Subcutaneous abdominal adipose tissue (tissue), 5 donors: ENCODE results near the gene PIP5KL1.

Experiments used
- H3K27ac ChIP-seq: one replicate; pipeline ENCODE4 v1.7.0; 2013; ENCODE audit warnings: low read depth, mild to moderate bottlenecking, inconsistent platforms, low read length, moderate library complexity
- H3K27me3 ChIP-seq, 5 donors: one replicate each; pipeline ENCODE4 v1.7.0; 2013; ENCODE audit warnings: low read length in 5 of 5, inconsistent platforms in 1 of 5; ENCODE audit not compliant: control insufficient read depth in 5 of 5, insufficient read depth in 4 of 5
- H3K36me3 ChIP-seq, 5 donors: one replicate each; pipeline ENCODE4 v1.7.0; 2013; ENCODE audit warnings: low read length in 5 of 5; ENCODE audit not compliant: control insufficient read depth in 5 of 5, insufficient read depth in 5 of 5
- H3K4me1 ChIP-seq, 5 donors: one replicate each; pipeline ENCODE4 v1.7.0; 2013; ENCODE audit warnings: low read length in 5 of 5, mild to moderate bottlenecking in 3 of 5, moderate library complexity in 1 of 5; ENCODE audit not compliant: control insufficient read depth in 5 of 5, insufficient read depth in 5 of 5
- H3K4me3 ChIP-seq, 5 donors: one replicate each; pipeline ENCODE4 v1.7.0; 2013; ENCODE audit warnings: low read length in 5 of 5, low read depth in 1 of 5
- H3K9ac ChIP-seq, 5 donors: one replicate each; pipeline ENCODE4 v1.7.0; 2013; ENCODE audit warnings: low read length in 5 of 5, mild to moderate bottlenecking in 4 of 5, moderate library complexity in 3 of 5
- H3K9me3 ChIP-seq, 5 donors: one replicate each; pipeline ENCODE4 v1.7.0; 2013; ENCODE audit warnings: low read length in 5 of 5; ENCODE audit not compliant: control insufficient read depth in 5 of 5
- donor health status: healthy.
- donor health status: healthy.
- donor health status: healthy.
- donor health status: healthy.
- donor health status: healthy.

PIP5KL1 gene

GRCh38 chr9:127931092-127931881 is 710 bp upstream of the PIP5KL1 start:
- H3K36me3 ChIP-seq: peaks cover 0 to 15% (median 4%) of the 10 kb centered on the region in 5 donors
- no peaks in the 10 kb centered on the region for H3K9me3 ChIP-seq
- peaks cover 18 to 43% (median 33%) of the 10 kb centered on the region in 5 donors for H3K27me3 ChIP-seq
- no peak overlapping the region for H3K27ac ChIP-seq
- no peak overlapping the region for H3K9ac ChIP-seq
- peaks cover 1 to 39% (median 33%) of the 10 kb centered on the region in 5 donors for H3K4me1 ChIP-seq
- H3K4me3 ChIP-seq: peak overlapping the region in 3 of 5 donors; percentile 6 to 55 (median 22)

GRCh38 chr9:127929625-127929979 is 975 bp downstream of the PIP5KL1 start:
- H3K27ac ChIP-seq: no peak overlapping the region
- H3K27me3 ChIP-seq: peaks cover 21 to 54% (median 38%) of the 10 kb centered on the region in 5 donors
- H3K9ac ChIP-seq: no peak overlapping the region
- no peak overlapping the region for H3K4me3 ChIP-seq
- peaks cover 1 to 31% (median 26%) of the 10 kb centered on the region in 5 donors for H3K4me1 ChIP-seq
- peaks cover 0 to 5% (median 0%) of the 10 kb centered on the region in 5 donors for H3K36me3 ChIP-seq
- H3K9me3 ChIP-seq: no peaks in the 10 kb centered on the region

GRCh38 chr9:127928676-127929624 is 1.6 kb downstream of the PIP5KL1 start:
- H3K36me3 ChIP-seq: no peaks in the 10 kb centered on the region
- peaks cover 1 to 31% (median 26%) of the 10 kb centered on the region in 5 donors for H3K4me1 ChIP-seq
- no peak overlapping the region for H3K27ac ChIP-seq
- no peak overlapping the region for H3K4me3 ChIP-seq
- H3K27me3 ChIP-seq: peaks cover 21 to 54% (median 38%) of the 10 kb centered on the region in 5 donors
- H3K9ac ChIP-seq: no peak overlapping the region
- no peaks in the 10 kb centered on the region for H3K9me3 ChIP-seq

GRCh38 chr9:127927988-127928675 is 2.4 kb downstream of the PIP5KL1 start:
- Histone ChIP-seq H3K9ac (no peak overlapping the region), H3K27ac (no peak overlapping the region), H3K27me3 (peaks cover 21 to 54% (median 38%) of the 10 kb centered on the region in 5 donors), H3K9me3 (no peaks in the 10 kb centered on the region), H3K4me3 (no peak overlapping the region), H3K4me1 (peaks cover 1 to 31% (median 26%) of the 10 kb centered on the region in 5 donors), H3K36me3 (no peaks in the 10 kb centered on the region)

GRCh38 chr9:127927201-127927987 is 3.2 kb downstream of the PIP5KL1 start:
- H3K27ac ChIP-seq: no peak overlapping the region
- no peak overlapping the region for H3K4me3 ChIP-seq
- peaks cover 1 to 31% (median 26%) of the 10 kb centered on the region in 5 donors for H3K4me1 ChIP-seq
- H3K9me3 ChIP-seq: no peaks in the 10 kb centered on the region
- H3K36me3 ChIP-seq: no peaks in the 10 kb centered on the region
- no peak overlapping the region for H3K9ac ChIP-seq
- H3K27me3 ChIP-seq: peaks cover 21 to 57% (median 38%) of the 10 kb centered on the region in 5 donors

- H3K9me3 ChIP-seq: no peaks in the 10 kb centered on the region
- no peak overlapping the region for H3K9ac ChIP-seq
- H3K27me3 ChIP-seq: peaks cover 21 to 57% (median 38%) of the 10 kb centered on the region in 5 donors
- no peak overlapping the region for H3K4me3 ChIP-seq
- H3K36me3 ChIP-seq: no peaks in the 10 kb centered on the region
- no peak overlapping the region for H3K27ac ChIP-seq
- H3K4me1 ChIP-seq: peaks cover 1 to 35% (median 28%) of the 10 kb centered on the region in 5 donors
Observed at GRCh38 chr9:127926906-127927200, 3.7 kb downstream of the PIP5KL1 start.

GRCh38 chr9:127925959-127926905 is 4.3 kb downstream of the PIP5KL1 start:
- Histone ChIP-seq H3K4me3 (no peak overlapping the region), H3K4me1 (peaks cover 1 to 36% (median 32%) of the 10 kb centered on the region in 5 donors), H3K9ac (no peak overlapping the region), H3K27ac (no peak overlapping the region), H3K9me3 (no peaks in the 10 kb centered on the region), H3K27me3 (peaks cover 21 to 55% (median 38%) of the 10 kb centered on the region in 5 donors), H3K36me3 (no peaks in the 10 kb centered on the region)

GRCh38 chr9:127924736-127925444 is 5.7 kb downstream of the PIP5KL1 start:
- Histone ChIP-seq H3K36me3 (no peaks in the 10 kb centered on the region), H3K4me3 (no peak overlapping the region), H3K27me3 (peaks cover 21 to 50% (median 30%) of the 10 kb centered on the region in 5 donors), H3K9ac (no peak overlapping the region), H3K4me1 (peaks cover 1 to 27% (median 23%) of the 10 kb centered on the region in 5 donors), H3K9me3 (no peaks in the 10 kb centered on the region), H3K27ac (no peak overlapping the region)
